Measurements from ENCODE around the gene MAN1C1. TPM values are rescaled to one million over a fixed set of nuclear protein-coding genes. Genes with fewer than 3 reads are reported as not detected.
A peak's percentile ranks its signal among the peaks of the same experiment; 100 is the strongest.

The MAN1C1 gene
- total and polyA plus RNA-seq, 7 donors: 0.69 to 32.1 (median 12.8) TPM

- H3K4me1 ChIP-seq: peaks cover 0 to 54% (median 37%) of the 10 kb centered on the region in 4 donors
- WGBS, 2 donors: 93% methylated on average over 6 of the region's 6 CpGs
- H3K27me3 ChIP-seq: no peaks in the 10 kb centered on the region
- H3K36me3 ChIP-seq: no peaks in the 10 kb centered on the region
- no peak overlapping the region for H3K4me3 ChIP-seq
- H3K9me3 ChIP-seq: no peaks in the 10 kb centered on the region
- no peak for DNase-seq
- intact Hi-C loops (cut with DNase I): no loop called here
- H3K27ac ChIP-seq: no peak overlapping the region
- no peak for TF ChIP-seq POLR2A (IDR thresholded peaks at IDR 0.05)
- no peak for TF ChIP-seq EP300 (IDR thresholded peaks at IDR 0.05)
- TF ChIP-seq POLR2AphosphoS5 (IDR thresholded peaks at IDR 0.05): no peak
- no peak for TF ChIP-seq CTCF (IDR thresholded peaks at IDR 0.05)
Observed at GRCh38 chr1:25654109-25654660, 37.6 kb downstream of the MAN1C1 start.

- Histone ChIP-seq H3K27me3 (no peaks in the 10 kb centered on the region), H3K4me1 (peaks cover 0 to 27% (median 16%) of the 10 kb centered on the region in 4 donors), H3K4me3 (no peak overlapping the region), H3K9me3 (no peaks in the 10 kb centered on the region), H3K27ac (no peak overlapping the region), H3K36me3 (no peaks in the 10 kb centered on the region)
- 68 to 90% methylated on average over 6 of the region's 6 CpGs for WGBS, 2 donors
- intact Hi-C loops (cut with DNase I): loop anchor here (5.0 kb wide), 1 partner anchor 35 kb away; no protein-coding TSS in a partner anchor
- no peak for DNase-seq
- TF ChIP-seq POLR2A (IDR thresholded peaks at IDR 0.05) (no peak), EP300 (IDR thresholded peaks at IDR 0.05) (no peak), POLR2AphosphoS5 (IDR thresholded peaks at IDR 0.05) (no peak), CTCF (IDR thresholded peaks at IDR 0.05) (no peak)
Observed at GRCh38 chr1:25657121-25657882, 40.7 kb downstream of the MAN1C1 start.

- no peak for TF ChIP-seq EP300 (IDR thresholded peaks at IDR 0.05)
- no peak for TF ChIP-seq CTCF (IDR thresholded peaks at IDR 0.05)
- no peak for TF ChIP-seq POLR2AphosphoS5 (IDR thresholded peaks at IDR 0.05)
- no peak for TF ChIP-seq POLR2A (IDR thresholded peaks at IDR 0.05)
- WGBS, 2 donors: 90 to 94% methylated on average over 11 of the region's 11 CpGs
- no peaks in the 10 kb centered on the region for H3K9me3 ChIP-seq
- DNase-seq: no peak
- H3K36me3 ChIP-seq: no peaks in the 10 kb centered on the region
- no peak overlapping the region for H3K4me3 ChIP-seq
- H3K27me3 ChIP-seq: no peaks in the 10 kb centered on the region
- intact Hi-C loops (cut with DNase I): loop anchor here (5.0 kb wide), 1 partner anchor 36 kb away; no protein-coding TSS in a partner anchor
- peak overlapping the region; percentile 52 to 73 (median 67) for H3K27ac ChIP-seq
- peaks cover 0 to 20% (median 13%) of the 10 kb centered on the region in 4 donors for H3K4me1 ChIP-seq
Observed at GRCh38 chr1:25657883-25658760, 41.5 kb downstream of the MAN1C1 start.

GRCh38 chr1:25658791-25659431 is 42.3 kb downstream of the MAN1C1 start:
- intact Hi-C loops (cut with DNase I): loop anchor here (5.0 kb wide), 1 partner anchor 37 kb away; no protein-coding TSS in a partner anchor
- peak in 3 of 4 donors; percentile 29 to 54 (median 48) for TF ChIP-seq POLR2AphosphoS5 (IDR thresholded peaks at IDR 0.05)
- TF ChIP-seq POLR2A (IDR thresholded peaks at IDR 0.05): no peak
- no peak for TF ChIP-seq CTCF (IDR thresholded peaks at IDR 0.05)

More at GRCh38 chr1:25658791-25659431, 42.3 kb downstream of the MAN1C1 start:
- Histone ChIP-seq H3K27me3 (no peaks in the 10 kb centered on the region), H3K36me3 (no peaks in the 10 kb centered on the region), H3K27ac (peak overlapping the region; percentile 52 to 73 (median 67)), H3K4me3 (no peak overlapping the region), H3K9me3 (no peaks in the 10 kb centered on the region), H3K4me1 (peaks cover 0 to 23% (median 15%) of the 10 kb centered on the region in 4 donors)
- WGBS, 2 donors: 74 to 79% methylated on average over 13 of the region's 13 CpGs
- peak; percentile 92 for DNase-seq

All from sigmoid colon (tissue), 7 donors.